ENCODE results near the gene GLO1. TPM values are rescaled to one million over a fixed set of nuclear protein-coding genes. Genes with fewer than 3 reads are reported as not detected.

Gene GLO1
- total and polyA plus RNA-seq, 12 donors: 44.6 to 174 (median 97.3) TPM

- Histone ChIP-seq H3K9me3 (replicated peaks in 1 of 3) (no peaks in the 10 kb centered on the region), H3K27ac (no peak overlapping the region), H3K36me3 (replicated peaks in 1 of 2) (no peaks in the 10 kb centered on the region), H3K4me1 (replicated peaks in 1 of 2) (no peaks in the 10 kb centered on the region), H3K4me3 (no peak overlapping the region), H3K27me3 (no peaks in the 10 kb centered on the region)
- DNase-seq: no peak
- intact Hi-C loops (cut with DNase I): no loop called here
- TF ChIP-seq POLR2A (IDR thresholded peaks at IDR 0.05) (no peak), CTCF (IDR thresholded peaks at IDR 0.05) (no peak)
Measured at GRCh38 chr6:38696345-38696744, 6.6 kb downstream of the GLO1 start.

GRCh38 chr6:38695933-38696332 is 7.0 kb downstream of the GLO1 start:
- no peak overlapping the region for H3K27ac ChIP-seq
- H3K36me3 ChIP-seq (replicated peaks in 1 of 2): no peaks in the 10 kb centered on the region
- TF ChIP-seq POLR2A (IDR thresholded peaks at IDR 0.05) (no peak), CTCF (IDR thresholded peaks at IDR 0.05) (no peak)
- H3K9me3 ChIP-seq (replicated peaks in 1 of 3): no peaks in the 10 kb centered on the region
- H3K27me3 ChIP-seq: no peaks in the 10 kb centered on the region
- intact Hi-C loops (cut with DNase I): no loop called here
- WGBS, 4 donors: 75 to 87% (median 79%) methylated on average over 1 of the region's 1 CpG
- H3K4me3 ChIP-seq: no peak overlapping the region
- H3K4me1 ChIP-seq (replicated peaks in 1 of 2): no peaks in the 10 kb centered on the region
- no peak for DNase-seq

GRCh38 chr6:38695227-38695900 is 7.6 kb downstream of the GLO1 start:
- WGBS, 4 donors: 98 to 100% (median 99%) methylated on average over 2 of the region's 2 CpGs
- intact Hi-C loops (cut with DNase I): no loop called here
- no peak for TF ChIP-seq CTCF (IDR thresholded peaks at IDR 0.05)
- TF ChIP-seq POLR2A (IDR thresholded peaks at IDR 0.05): no peak

GRCh38 chr6:38688579-38689087 is 14.3 kb downstream of the GLO1 start:
- WGBS, 4 donors: 77 to 87% (median 85%) methylated on average over 6 of the region's 6 CpGs
- Histone ChIP-seq H3K36me3 (replicated peaks in 1 of 2) (no peaks in the 10 kb centered on the region), H3K27me3 (no peaks in the 10 kb centered on the region), H3K9me3 (replicated peaks in 1 of 3) (no peaks in the 10 kb centered on the region), H3K27ac (no peak overlapping the region), H3K4me3 (no peak overlapping the region), H3K4me1 (replicated peaks in 1 of 2) (peaks cover 5 to 14% of the 10 kb centered on the region in 2 donors)
- intact Hi-C loops (cut with DNase I): no loop called here
- DNase-seq: no peak
- no peak for TF ChIP-seq CTCF (IDR thresholded peaks at IDR 0.05)
- no peak for TF ChIP-seq POLR2A (IDR thresholded peaks at IDR 0.05)

More at GRCh38 chr6:38695227-38695900, 7.6 kb downstream of the GLO1 start:
- Histone ChIP-seq H3K27me3 (no peaks in the 10 kb centered on the region), H3K27ac (no peak overlapping the region), H3K9me3 (replicated peaks in 1 of 3) (no peaks in the 10 kb centered on the region), H3K4me3 (no peak overlapping the region), H3K4me1 (replicated peaks in 1 of 2) (no peaks in the 10 kb centered on the region), H3K36me3 (replicated peaks in 1 of 2) (no peaks in the 10 kb centered on the region)
- no peak for DNase-seq
